Neural cell (in vitro differentiated cells): ENCODE measurements around the gene ONECUT3. TPM values are rescaled to one million over a fixed set of nuclear protein-coding genes. Genes with fewer than 3 reads are reported as not detected.
A peak's percentile ranks its signal among the peaks of the same experiment; 100 is the strongest.

Source experiments
- H2AFZ ChIP-seq: fragments of 200-600, 300-800 bp; sonication (generic), shearing (Covaris generic); 2 replicates; pipeline ENCODE4 v1.6.0; 2014; ENCODE audit warnings: low read depth, mild to moderate bottlenecking, antibody characterized with exemption, low read length, moderate library complexity
- H3F3A ChIP-seq: fragments of 200-600 bp; shearing (Covaris generic); 2 replicates; pipeline ENCODE4 v1.6.1; 2016; ENCODE audit warnings: mild to moderate bottlenecking, moderate library complexity, mixed read lengths, antibody characterized with exemption, low read length; ENCODE audit not compliant: insufficient read depth, poor library complexity, severe bottlenecking
- H3K27ac ChIP-seq: fragments of 200-600, 300-800 bp; sonication (generic), shearing (Covaris generic); 2 replicates; pipeline ENCODE4 v1.5.1; 2014; ENCODE audit warnings: mild to moderate bottlenecking, low read length, moderate library complexity
- H3K27me3 ChIP-seq: fragments of 300-800, 200-600 bp; sonication (generic), shearing (Covaris generic); 2 replicates; pipeline ENCODE4 v1.6.0; 2014; ENCODE audit warnings: mild to moderate bottlenecking, low read depth, low read length, moderate library complexity; ENCODE audit not compliant: insufficient read depth
- H3K36me3 ChIP-seq: fragments of 300-800, 200-600 bp; sonication (generic), shearing (Covaris generic); 2 replicates; pipeline ENCODE4 v1.5.1; 2014; ENCODE audit warnings: mild to moderate bottlenecking, antibody characterized with exemption, low read length, moderate library complexity; ENCODE audit not compliant: insufficient read depth
- H3K4me2 ChIP-seq: fragments of 300-800, 200-600 bp; sonication (generic), shearing (Covaris generic); 2 replicates; pipeline ENCODE4 v1.6.0; 2014; ENCODE audit warnings: mild to moderate bottlenecking, low read length
- H3K4me3 ChIP-seq: fragments of 300-800, 200-600 bp; sonication (generic), shearing (Covaris generic); 2 replicates; pipeline ENCODE4 v1.5.1; 2014; ENCODE audit warnings: mild to moderate bottlenecking, low read length, moderate library complexity
- H3K79me2 ChIP-seq: fragments of 200-600 bp; shearing (Covaris generic); replicated peaks from 2 replicates; pipeline ENCODE4 v1.6.0; 2014; ENCODE audit warnings: mild to moderate bottlenecking, low read length, moderate library complexity; ENCODE audit not compliant: insufficient read depth
- H3K9ac ChIP-seq: fragments of 300-800, 200-600 bp; sonication (generic), shearing (Covaris generic); 2 replicates; pipeline ENCODE4 v1.6.1; 2016; ENCODE audit warnings: mild to moderate bottlenecking, low read length, mixed read lengths
- H3K9me2 ChIP-seq: fragments of 200-600 bp; shearing (Covaris generic); 2 replicates; pipeline ENCODE4 v1.6.1; 2016; ENCODE audit warnings: mild to moderate bottlenecking, low read length, mixed read lengths; ENCODE audit not compliant: insufficient read depth
- H3K9me3 ChIP-seq: fragments of 200-600, 300-800 bp; sonication (generic), shearing (Covaris generic); 2 replicates; pipeline ENCODE4 v1.6.1; 2016; ENCODE audit warnings: mild to moderate bottlenecking, mixed run types, low read length, moderate library complexity, mixed read lengths
- H4K20me1 ChIP-seq: fragments of 200-600 bp; shearing (Covaris generic); 2 replicates; pipeline ENCODE4 v1.6.1; 2016; ENCODE audit warnings: mild to moderate bottlenecking, mixed run types; ENCODE audit not compliant: insufficient read depth
- EP300 ChIP-seq: fragments of 450-650 bp; conservative IDR thresholded peaks from 2 replicates; pipeline ENCODE4 v1.6.1; 2014; ENCODE audit warnings: antibody characterized with exemption, mild to moderate bottlenecking, moderate library complexity; ENCODE audit not compliant: poor library complexity, severe bottlenecking
- EZH2 ChIP-seq: fragments of 200-600, 300-800 bp; shearing (Covaris generic), sonication (generic); IDR thresholded peaks from 2 replicates; pipeline ENCODE4 v1.6.1; 2014; ENCODE audit warnings: antibody characterized with exemption, low read length, borderline replicate concordance, mild to moderate bottlenecking; ENCODE audit not compliant: insufficient read depth, poor library complexity, severe bottlenecking
- MXI1 ChIP-seq: fragments of 450-650 bp; conservative IDR thresholded peaks from 2 replicates; pipeline ENCODE4 v1.6.1; 2014; ENCODE audit warnings: antibody characterized with exemption, mild to moderate bottlenecking; ENCODE audit not compliant: poor library complexity, severe bottlenecking
- POLR2AphosphoS5 ChIP-seq: IDR thresholded peaks from 2 replicates; pipeline ENCODE4 v1.6.1; 2012
- RAD21 ChIP-seq: fragments of 450-650 bp; conservative IDR thresholded peaks from 2 replicates; pipeline ENCODE4 v1.6.1; 2014; ENCODE audit warnings: antibody characterized with exemption, mild to moderate bottlenecking, moderate library complexity
- SMC3 ChIP-seq: fragments of 450-650 bp; conservative IDR thresholded peaks from 2 replicates; pipeline ENCODE4 v1.6.1; 2014; ENCODE audit warnings: antibody characterized with exemption, mild to moderate bottlenecking, moderate library complexity; ENCODE audit not compliant: poor library complexity
- TAF1 ChIP-seq: IDR thresholded peaks from 2 replicates; pipeline ENCODE4 v1.6.1; 2012; ENCODE audit warnings: low read depth
- polyA plus RNA-seq: library from polyadenylated mRNA; depleted of rRNA; stranded (reverse); fragments of >200 nt; gene quantifications from 2 replicates; pipeline ENCODE4 v1.2.3, GENCODE V29; 2014
- TF ChIP-seq, protein P1 (sequence below): IDR thresholded peaks from 2 replicates; pipeline ENCODE4 v1.6.1; 2012; ENCODE audit warnings: borderline replicate concordance
- TF ChIP-seq, protein P2 (sequence below): fragments of 450-650 bp; IDR thresholded peaks from 2 replicates; pipeline ENCODE4 v1.5.1; 2014; ENCODE audit warnings: antibody characterized with exemption, mild to moderate bottlenecking, moderate library complexity; ENCODE audit not compliant: poor library complexity, severe bottlenecking

The ONECUT3 gene
- polyA plus RNA-seq, 1 donor from 2014 or later = 0.45 TPM

DNA sequence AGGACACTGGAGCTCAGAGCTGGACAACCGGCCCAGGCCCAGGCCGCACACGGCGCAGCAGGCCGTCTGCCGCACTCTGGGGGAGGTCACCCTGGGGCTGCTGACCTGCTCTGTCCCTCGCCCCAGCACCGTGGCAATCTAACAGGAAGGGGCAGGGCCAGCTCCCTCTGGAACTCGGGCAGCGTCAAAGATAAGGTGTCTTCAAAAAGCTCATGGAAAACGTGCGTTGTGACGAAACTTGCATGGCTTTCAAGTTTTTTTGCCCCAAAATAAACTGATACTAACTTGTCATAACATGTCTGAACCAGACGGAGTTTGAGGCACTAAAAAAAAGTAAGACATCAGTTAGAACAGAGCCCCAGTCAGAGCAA lies 70.9 kb downstream of the ONECUT3 start:
- Histone ChIP-seq H2AFZ (no peak overlapping the region), H3K9me3 (no peaks in the 10 kb centered on the region), H3K79me2 (no peaks in the 10 kb centered on the region), H3K9ac (no peak overlapping the region), H4K20me1 (no peaks in the 10 kb centered on the region), H3K4me2 (no peak overlapping the region), H3F3A (no peaks in the 10 kb centered on the region), H3K9me2 (no peaks in the 10 kb centered on the region), H3K27ac (no peak overlapping the region), H3K27me3 (no peaks in the 10 kb centered on the region), H3K36me3 (no peaks in the 10 kb centered on the region), H3K4me3 (no peak overlapping the region)
- TF ChIP-seq, protein P1, sequence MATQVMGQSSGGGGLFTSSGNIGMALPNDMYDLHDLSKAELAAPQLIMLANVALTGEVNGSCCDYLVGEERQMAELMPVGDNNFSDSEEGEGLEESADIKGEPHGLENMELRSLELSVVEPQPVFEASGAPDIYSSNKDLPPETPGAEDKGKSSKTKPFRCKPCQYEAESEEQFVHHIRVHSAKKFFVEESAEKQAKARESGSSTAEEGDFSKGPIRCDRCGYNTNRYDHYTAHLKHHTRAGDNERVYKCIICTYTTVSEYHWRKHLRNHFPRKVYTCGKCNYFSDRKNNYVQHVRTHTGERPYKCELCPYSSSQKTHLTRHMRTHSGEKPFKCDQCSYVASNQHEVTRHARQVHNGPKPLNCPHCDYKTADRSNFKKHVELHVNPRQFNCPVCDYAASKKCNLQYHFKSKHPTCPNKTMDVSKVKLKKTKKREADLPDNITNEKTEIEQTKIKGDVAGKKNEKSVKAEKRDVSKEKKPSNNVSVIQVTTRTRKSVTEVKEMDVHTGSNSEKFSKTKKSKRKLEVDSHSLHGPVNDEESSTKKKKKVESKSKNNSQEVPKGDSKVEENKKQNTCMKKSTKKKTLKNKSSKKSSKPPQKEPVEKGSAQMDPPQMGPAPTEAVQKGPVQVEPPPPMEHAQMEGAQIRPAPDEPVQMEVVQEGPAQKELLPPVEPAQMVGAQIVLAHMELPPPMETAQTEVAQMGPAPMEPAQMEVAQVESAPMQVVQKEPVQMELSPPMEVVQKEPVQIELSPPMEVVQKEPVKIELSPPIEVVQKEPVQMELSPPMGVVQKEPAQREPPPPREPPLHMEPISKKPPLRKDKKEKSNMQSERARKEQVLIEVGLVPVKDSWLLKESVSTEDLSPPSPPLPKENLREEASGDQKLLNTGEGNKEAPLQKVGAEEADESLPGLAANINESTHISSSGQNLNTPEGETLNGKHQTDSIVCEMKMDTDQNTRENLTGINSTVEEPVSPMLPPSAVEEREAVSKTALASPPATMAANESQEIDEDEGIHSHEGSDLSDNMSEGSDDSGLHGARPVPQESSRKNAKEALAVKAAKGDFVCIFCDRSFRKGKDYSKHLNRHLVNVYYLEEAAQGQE = no peak
- TF ChIP-seq RAD21 (no peak), EP300 (no peak), TAF1 (no peak), SMC3 (no peak), POLR2AphosphoS5 (no peak), MXI1 (no peak), EZH2 (no peak)
- TF ChIP-seq, protein P2, sequence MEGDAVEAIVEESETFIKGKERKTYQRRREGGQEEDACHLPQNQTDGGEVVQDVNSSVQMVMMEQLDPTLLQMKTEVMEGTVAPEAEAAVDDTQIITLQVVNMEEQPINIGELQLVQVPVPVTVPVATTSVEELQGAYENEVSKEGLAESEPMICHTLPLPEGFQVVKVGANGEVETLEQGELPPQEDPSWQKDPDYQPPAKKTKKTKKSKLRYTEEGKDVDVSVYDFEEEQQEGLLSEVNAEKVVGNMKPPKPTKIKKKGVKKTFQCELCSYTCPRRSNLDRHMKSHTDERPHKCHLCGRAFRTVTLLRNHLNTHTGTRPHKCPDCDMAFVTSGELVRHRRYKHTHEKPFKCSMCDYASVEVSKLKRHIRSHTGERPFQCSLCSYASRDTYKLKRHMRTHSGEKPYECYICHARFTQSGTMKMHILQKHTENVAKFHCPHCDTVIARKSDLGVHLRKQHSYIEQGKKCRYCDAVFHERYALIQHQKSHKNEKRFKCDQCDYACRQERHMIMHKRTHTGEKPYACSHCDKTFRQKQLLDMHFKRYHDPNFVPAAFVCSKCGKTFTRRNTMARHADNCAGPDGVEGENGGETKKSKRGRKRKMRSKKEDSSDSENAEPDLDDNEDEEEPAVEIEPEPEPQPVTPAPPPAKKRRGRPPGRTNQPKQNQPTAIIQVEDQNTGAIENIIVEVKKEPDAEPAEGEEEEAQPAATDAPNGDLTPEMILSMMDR = no peak

DNA sequence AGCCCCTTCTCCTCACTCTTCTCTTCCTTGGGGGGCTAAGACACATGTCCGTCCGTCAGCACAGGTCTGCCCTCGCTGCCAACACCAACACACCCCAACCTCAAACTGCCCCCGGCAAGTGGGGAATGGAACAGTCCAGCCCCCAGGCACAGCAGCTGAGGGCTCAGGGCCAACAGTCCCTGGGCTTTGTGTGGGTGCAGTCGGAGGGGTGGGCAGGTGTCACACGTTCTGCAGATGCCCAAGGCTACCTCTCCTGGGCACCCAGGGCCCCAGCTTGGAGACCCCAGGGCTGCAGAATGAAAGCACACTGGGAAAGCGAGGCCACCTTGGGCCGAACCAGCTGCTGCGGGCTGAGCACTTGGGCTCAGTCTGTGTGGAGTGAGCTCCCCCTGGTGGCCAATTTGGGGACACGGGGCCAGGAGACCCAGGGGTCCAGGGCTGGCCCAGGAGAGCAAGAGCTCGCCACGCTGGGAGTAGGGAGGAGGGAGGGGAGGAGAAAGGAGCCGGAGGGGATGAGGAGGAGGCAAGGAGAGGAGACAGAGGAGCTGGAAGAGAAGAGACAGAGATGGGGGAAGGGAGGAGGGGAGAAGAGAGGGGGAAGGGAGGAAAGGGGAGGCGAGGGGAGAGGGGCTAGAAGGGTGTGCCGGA lies 72.7 kb downstream of the ONECUT3 start:
- TF ChIP-seq, protein P2 = peak; percentile 95
- TF ChIP-seq, protein P1 = no peak
- TF ChIP-seq TAF1 (no peak), EP300 (no peak), SMC3 (peak; percentile 91), RAD21 (peak; percentile 89), EZH2 (no peak), MXI1 (peak; percentile 44), POLR2AphosphoS5 (no peak)
- no peaks in the 10 kb centered on the region for H3K9me3 ChIP-seq
- H3K9me2 ChIP-seq = no peaks in the 10 kb centered on the region
- no peak overlapping the region for H3K9ac ChIP-seq
- no peaks in the 10 kb centered on the region for H3F3A ChIP-seq
- H3K27ac ChIP-seq = no peak overlapping the region
- no peak overlapping the region for H2AFZ ChIP-seq
- H3K4me3 ChIP-seq = no peak overlapping the region
- no peaks in the 10 kb centered on the region for H3K79me2 ChIP-seq
- no peaks in the 10 kb centered on the region for H3K36me3 ChIP-seq
- no peak overlapping the region for H3K4me2 ChIP-seq
- no peaks in the 10 kb centered on the region for H4K20me1 ChIP-seq
- no peaks in the 10 kb centered on the region for H3K27me3 ChIP-seq
